Esophagus squamous epithelium (tissue), 5 donors: ENCODE results near the gene MOB3B. TPM values are rescaled to one million over a fixed set of nuclear protein-coding genes. Genes with fewer than 3 reads are reported as not detected.

Source experiments
- DNase-seq: peaks from one replicate; lab custom pipeline; 2025; lab: John Stamatoyannopoulos, UW
- H3K27ac ChIP-seq, 4 donors: fragments of 200-600 bp; sonication (generic); one replicate each; pipeline ENCODE4 v1.5.1; 2016 to 2019; ENCODE audit warnings: mild to moderate bottlenecking in 1 of 4
- H3K27me3 ChIP-seq, 4 donors: fragments of 200-600 bp; sonication (generic); 1 replicate in 3 of 4; 2 replicates in 1 of 4; pipeline versions ENCODE4 v1.5.1 to v1.6.0; 2017 to 2021; ENCODE audit warnings: antibody characterized with exemption in 1 of 4
- H3K36me3 ChIP-seq, 3 donors: fragments of 200-600 bp; sonication (generic); one replicate each; pipeline ENCODE4 v1.5.1; 2016 to 2019
- H3K4me1 ChIP-seq, 3 donors: fragments of 200-600 bp; sonication (generic); one replicate each; pipeline ENCODE4 v1.5.1; 2017 to 2019
- H3K4me3 ChIP-seq, 4 donors: fragments of 200-600 bp; sonication (generic); 1 replicate in 3 of 4; 2 replicates in 1 of 4; pipeline ENCODE4 v1.5.1; 2016 to 2019; ENCODE audit warnings: mild to moderate bottlenecking in 2 of 4, moderate library complexity in 1 of 4
- H3K9me3 ChIP-seq, 3 donors: fragments of 200-600 bp; sonication (generic); one replicate each; pipeline ENCODE4 v1.5.1; 2016 to 2019
- CTCF ChIP-seq, 6 experiments: fragments of 450-650 bp in 4 of 6; fragments of 200-600 bp in 2 of 6; sonication (generic) in 2 of 6; IDR thresholded peaks; one replicate each; pipeline ENCODE4 v1.5.1; 2016 to 2019; ENCODE audit warnings: antibody characterized with exemption in 6 of 6, mild to moderate bottlenecking in 4 of 6, moderate library complexity in 4 of 6
- POLR2A ChIP-seq, 4 donors: fragments of 450-650 bp; IDR thresholded peaks; one replicate each; pipeline ENCODE4 v1.6.1; 2017; ENCODE audit warnings: antibody characterized with exemption in 4 of 4, mild to moderate bottlenecking in 4 of 4, moderate library complexity in 3 of 4
- WGBS, 2 donors: methylation state at CpG; one replicate each; pipeline ENCODE4 v1.1.5; 2018; 5-methylcytosine and 5-hydroxymethylcytosine counted together
- intact Hi-C: fragments of 100-400 bp; cut with DNase I; formaldehyde crosslinking; loops from one replicate; pipeline ENCODE4 v1.15.0; 2022
- total RNA-seq, 4 donors: library from RNA; depleted of rRNA; stranded (reverse); fragments of >200 nt; gene quantifications; one replicate each; pipeline ENCODE4 v1.1.0, GENCODE V29; 2016
- donor health status: DM: yes; HTN: yes; CAD: no.

MOB3B gene
- total RNA-seq, 4 donors from 2014 or later, result 2.2 to 7.6 (median 5.2) TPM

DNA sequence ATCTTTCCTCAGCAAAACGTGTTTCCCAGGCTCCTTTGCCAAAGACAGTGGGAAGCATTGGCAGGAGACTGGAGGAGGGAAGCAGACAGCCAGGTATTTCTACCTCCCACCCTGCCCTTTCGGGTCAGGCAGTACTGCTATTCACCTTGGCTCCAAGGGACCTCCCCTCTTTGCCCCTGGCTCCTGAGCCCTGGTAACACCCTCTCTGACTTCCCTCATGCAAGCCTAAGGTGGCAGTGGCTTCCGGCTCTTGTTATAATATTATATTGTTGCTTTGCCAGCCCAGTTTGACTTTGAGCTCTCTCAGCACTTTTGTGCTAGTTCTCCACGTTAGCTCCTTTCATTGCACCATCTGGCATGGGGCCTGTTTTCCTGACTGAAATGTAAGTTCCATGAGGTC, 87.2 kb downstream of the MOB3B start:
- H3K4me3 ChIP-seq, result no peak overlapping the region
- H3K36me3 ChIP-seq, result no peaks in the 10 kb centered on the region
- no peak overlapping the region for H3K27ac ChIP-seq
- H3K9me3 ChIP-seq, result no peaks in the 10 kb centered on the region
- no peak for DNase-seq
- TF ChIP-seq POLR2A (IDR thresholded peaks at IDR 0.05) (no peak), CTCF (IDR thresholded peaks at IDR 0.05) (no peak)
- intact Hi-C loops, result no loop called here
- WGBS, 2 donors, result 65 to 83% methylated on average over 4 of the region's 4 CpGs
- H3K4me1 ChIP-seq, result peaks cover 0 to 13% (median 12%) of the 10 kb centered on the region in 3 donors
- H3K27me3 ChIP-seq, result no peaks in the 10 kb centered on the region

DNA sequence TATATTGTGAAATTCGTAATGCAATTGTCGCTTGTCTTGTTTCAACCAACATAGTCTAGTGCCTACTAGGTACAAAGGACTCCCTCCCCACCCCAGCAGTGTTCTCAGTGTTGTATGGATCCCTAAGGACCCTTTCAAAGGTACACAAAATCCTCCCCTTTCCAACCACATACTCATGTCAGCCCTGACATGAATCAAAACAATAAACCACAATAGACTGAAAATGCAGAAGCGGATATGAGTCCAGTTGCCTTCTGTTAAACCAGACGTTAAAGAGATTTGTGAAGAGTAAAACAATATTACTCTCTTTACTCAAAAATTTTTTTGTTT, 87.9 kb downstream of the MOB3B start:
- TF ChIP-seq POLR2A (IDR thresholded peaks at IDR 0.05) (no peak), CTCF (IDR thresholded peaks at IDR 0.05) (no peak)
- peaks cover 0 to 20% (median 14%) of the 10 kb centered on the region in 3 donors for H3K4me1 ChIP-seq
- H3K4me3 ChIP-seq, result no peak overlapping the region
- no peaks in the 10 kb centered on the region for H3K36me3 ChIP-seq
- no peak for DNase-seq
- WGBS, 2 donors, result 77 to 87% methylated on average over 4 of the region's 4 CpGs
- H3K27ac ChIP-seq, result no peak overlapping the region
- no peaks in the 10 kb centered on the region for H3K27me3 ChIP-seq
- intact Hi-C loops, result no loop called here
- no peaks in the 10 kb centered on the region for H3K9me3 ChIP-seq

- H3K27ac ChIP-seq, result no peak overlapping the region
- intact Hi-C loops, result no loop called here
- H3K4me3 ChIP-seq, result no peak overlapping the region
- H3K27me3 ChIP-seq, result no peaks in the 10 kb centered on the region
- H3K4me1 ChIP-seq, result peaks cover 0 to 21% (median 14%) of the 10 kb centered on the region in 3 donors
- no peaks in the 10 kb centered on the region for H3K9me3 ChIP-seq
- DNase-seq, result no peak
- no peaks in the 10 kb centered on the region for H3K36me3 ChIP-seq
- TF ChIP-seq CTCF (IDR thresholded peaks at IDR 0.05), result no peak
- TF ChIP-seq POLR2A (IDR thresholded peaks at IDR 0.05), result no peak
- WGBS, 2 donors, result 90 to 91% methylated on average over 3 to 5 of the region's 5 CpGs
These were observed 88.5 kb downstream of the MOB3B start for GRCh38 chr9:27440888-27441740.

- intact Hi-C loops, result loop anchor here (10.0 kb wide), 1 partner anchor 54 kb away; no protein-coding TSS in a partner anchor
- Histone ChIP-seq H3K4me3 (no peak overlapping the region), H3K27me3 (no peaks in the 10 kb centered on the region), H3K27ac (peak overlapping the region in 2 of 4 donors; percentile 10 to 40), H3K4me1 (peaks cover 0 to 43% (median 17%) of the 10 kb centered on the region in 3 donors), H3K36me3 (no peaks in the 10 kb centered on the region), H3K9me3 (no peaks in the 10 kb centered on the region)
- DNase-seq, result no peak
- 93 to 96% methylated on average over 7 of the region's 7 CpGs for WGBS, 2 donors
- TF ChIP-seq CTCF (IDR thresholded peaks at IDR 0.05) (no peak), POLR2A (IDR thresholded peaks at IDR 0.05) (no peak)
These were observed 91.1 kb downstream of the MOB3B start for GRCh38 chr9:27438522-27438921.

- peaks cover 0 to 46% (median 17%) of the 10 kb centered on the region in 3 donors for H3K4me1 ChIP-seq
- no peak for DNase-seq
- H3K4me3 ChIP-seq, result no peak overlapping the region
- intact Hi-C loops, result loop anchor here (10.0 kb wide), 1 partner anchor 53 kb away; no protein-coding TSS in a partner anchor
- peak overlapping the region; percentile 10 to 65 (median 40) for H3K27ac ChIP-seq
- H3K9me3 ChIP-seq, result no peaks in the 10 kb centered on the region
- TF ChIP-seq CTCF (IDR thresholded peaks at IDR 0.05), result no peak
- no peak for TF ChIP-seq POLR2A (IDR thresholded peaks at IDR 0.05)
- WGBS, 2 donors, result 43 to 57% methylated on average over 5 to 6 of the region's 6 CpGs
- H3K36me3 ChIP-seq, result no peaks in the 10 kb centered on the region
- no peaks in the 10 kb centered on the region for H3K27me3 ChIP-seq
These were observed 91.8 kb downstream of the MOB3B start for GRCh38 chr9:27437652-27438373.
